HEK293 (cell line): Measurements from ENCODE around the gene CTSD.
"Not testable (repeated sequence)": the region's sequence is repeated elsewhere in the genome, so short reads cannot be mapped to it uniquely, and the experiment has no call there.

Source experiments
- CTCF ChIA-PET: fragments of 350-600 bp; formaldehyde crosslinking; extraction: SDS; loops from one replicate; lab custom pipeline; 2021; ENCODE audit warnings: antibody characterized with exemption; lab: Yijun Ruan, JAX
- POLR2A ChIA-PET: fragments of 300-600 bp; formaldehyde crosslinking; extraction: SDS; loops from one replicate; lab custom pipeline; 2020; ENCODE audit warnings: antibody characterized with exemption, inconsistent platforms; lab: Yijun Ruan, JAX
- H3K27ac ChIP-seq: fragments of 200-500 bp; sonication (Bioruptor generic); 2 replicates; pipeline ENCODE4 v1.5.1; 2014; ENCODE audit warnings: low read depth, low read length, control low read depth, inconsistent platforms; ENCODE audit errors: extremely low read depth
- H3K36me3 ChIP-seq, 2 experiments: fragments of 200-500 bp in 1 of 2; sonication (Bioruptor generic) in 1 of 2; 1 replicate in 1 of 2; 2 replicates in 1 of 2; pipeline ENCODE4 v1.5.1; 2014 to 2017; ENCODE audit warnings: inconsistent platforms in 2 of 2, low read length in 2 of 2; ENCODE audit not compliant: control insufficient read depth in 2 of 2, insufficient read depth in 1 of 2
- H3K4me1 ChIP-seq: fragments of 200-500 bp; sonication (Bioruptor generic); 2 replicates; pipeline ENCODE4 v1.5.1; 2014; ENCODE audit warnings: mild to moderate bottlenecking, low read length, inconsistent platforms; ENCODE audit not compliant: control insufficient read depth, insufficient read depth
- H3K4me3 ChIP-seq: 2 replicates; pipeline ENCODE4 v1.5.1; 2011; ENCODE audit warnings: low read depth, mild to moderate bottlenecking, control low read depth, low read length, moderate library complexity
- H3K9me3 ChIP-seq: fragments of 200-500 bp; sonication (Bioruptor generic); 2 replicates; pipeline ENCODE4 v1.5.1; 2014; ENCODE audit warnings: low read depth, low read length, inconsistent platforms; ENCODE audit not compliant: control insufficient read depth, insufficient read depth
- IKZF3 ChIP-seq: fragments of 450-650 bp; IDR thresholded peaks from 2 replicates; pipeline ENCODE4 v1.5.0; 2018; ENCODE audit warnings: missing biosample characterization, mild to moderate bottlenecking, missing genetic modification characterization, moderate library complexity
- KLF1 ChIP-seq: fragments of 450-650 bp; formaldehyde crosslinking; IDR thresholded peaks from 2 replicates; pipeline ENCODE4 v1.5.1; 2016; ENCODE audit warnings: missing biosample characterization, missing genetic modification characterization
- KLF8 ChIP-seq: fragments of 450-650 bp; formaldehyde crosslinking; IDR thresholded peaks from 2 replicates; pipeline ENCODE4 v1.5.1; 2016; ENCODE audit warnings: missing biosample characterization, missing genetic modification characterization
- TRIM28 ChIP-seq: IDR thresholded peaks from 2 replicates; pipeline ENCODE4 v1.6.1; 2011; ENCODE audit warnings: low read length, control low read depth, borderline replicate concordance
- ZBTB11 ChIP-seq: fragments of 450-650 bp; formaldehyde crosslinking; conservative IDR thresholded peaks from 2 replicates; pipeline ENCODE4 v1.5.1; 2016; ENCODE audit warnings: low read depth, missing biosample characterization, missing genetic modification characterization
- ZBTB7A ChIP-seq: fragments of 450-650 bp; formaldehyde crosslinking; IDR thresholded peaks from 2 replicates; pipeline ENCODE4 v1.5.1; 2016; ENCODE audit warnings: low read depth, missing biosample characterization, missing genetic modification characterization
- ZFP3 ChIP-seq: fragments of 450-650 bp; formaldehyde crosslinking; IDR thresholded peaks from 2 replicates; pipeline ENCODE4 v1.5.1; 2016; ENCODE audit warnings: low read depth, missing biosample characterization, missing genetic modification characterization
- ZNF335 ChIP-seq: fragments of 450-650 bp; formaldehyde crosslinking; conservative IDR thresholded peaks from 2 replicates; pipeline ENCODE4 v1.5.1; 2016; ENCODE audit warnings: missing biosample characterization, missing genetic modification characterization
- ZNF529 ChIP-seq: fragments of 450-650 bp; formaldehyde crosslinking; IDR thresholded peaks from 2 replicates; pipeline ENCODE4 v1.5.1; 2017; ENCODE audit warnings: missing genetic modification characterization, missing biosample characterization; ENCODE audit not compliant: insufficient replicate concordance
- ZNF560 ChIP-seq: fragments of 450-650 bp; formaldehyde crosslinking; IDR thresholded peaks from 2 replicates; pipeline ENCODE4 v1.5.1; 2017; ENCODE audit warnings: missing biosample characterization, missing genetic modification characterization, borderline replicate concordance
- ZNF76 ChIP-seq: fragments of 450-650 bp; formaldehyde crosslinking; IDR thresholded peaks from 2 replicates; pipeline ENCODE4; 2016; ENCODE audit warnings: low read depth, missing biosample characterization, missing genetic modification characterization, borderline replicate concordance
- TF ChIP-seq, protein P1 (sequence below): fragments of 450-650 bp; formaldehyde crosslinking; IDR thresholded peaks from 2 replicates; pipeline ENCODE4 v1.5.1; 2016; ENCODE audit warnings: missing biosample characterization, missing genetic modification characterization
- TF ChIP-seq, protein P2 (sequence below): fragments of 450-650 bp; formaldehyde crosslinking; IDR thresholded peaks from 2 replicates; pipeline ENCODE4; 2016; ENCODE audit warnings: missing biosample characterization, missing genetic modification characterization

CTSD gene

DNA sequence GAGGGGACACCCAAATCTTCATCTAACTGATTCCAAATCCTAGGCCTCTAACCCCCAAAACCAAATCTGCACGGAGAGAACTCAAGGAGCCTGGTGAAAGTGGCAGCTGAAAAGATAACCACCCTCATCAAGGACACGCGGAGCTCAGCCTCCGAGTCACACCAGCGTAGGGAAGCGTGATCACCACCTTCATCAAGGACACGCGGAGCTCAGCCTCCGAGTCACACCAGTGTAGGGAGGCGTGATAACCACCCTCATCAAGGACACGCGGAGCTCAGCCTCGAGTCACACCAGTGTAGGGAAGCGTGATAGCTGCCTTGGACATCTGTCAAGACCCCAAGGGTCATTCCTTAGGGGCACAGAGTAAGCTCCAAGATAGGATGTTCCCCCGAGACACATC lies 41.8 kb upstream of the CTSD start:
- Histone ChIP-seq H3K27ac (no peak overlapping the region), H3K4me1 (no peaks in the 10 kb centered on the region), H3K36me3 (no peaks in the 10 kb centered on the region), H3K9me3 (no peaks in the 10 kb centered on the region)
- no peak for TF ChIP-seq ZNF76 (tag by site-specific recombination)
- no peak for TF ChIP-seq ZBTB11
- no peak for TF ChIP-seq ZNF335 (tag by site-specific recombination)
- no peak for TF ChIP-seq ZBTB7A
- no peak for TF ChIP-seq ZNF560
- TF ChIP-seq, all 188 proteins: peak for 0
- H3K4me3 ChIP-seq: no peak overlapping the region
- ChIA-PET POLR2A (no interaction called here), CTCF (interaction anchor here (0.6 to 1.9 kb wide), 6 partner anchors 8 to 477 kb away, joined by 3 to 7 read pairs (median 5); partner anchors contain the start of gene SYT8)

- ChIA-PET CTCF (interaction anchor here (1.9 kb wide), 1 partner anchor 30 kb away, joined by 7 read pairs; the partner anchor contains the start of gene SYT8), POLR2A (interaction anchor here (0.6 kb wide), 1 partner anchor 11 kb away, joined by 3 read pairs; no protein-coding TSS in a partner anchor)
- TF ChIP-seq KLF1 (peak; percentile 88), KLF8 (tag by site-specific recombination) (peak; percentile 60; the same call in 1 of the 2 replicates)
These were observed 40.2 kb upstream of the CTSD start for GRCh38 chr11:1803835-1804519.

DNA sequence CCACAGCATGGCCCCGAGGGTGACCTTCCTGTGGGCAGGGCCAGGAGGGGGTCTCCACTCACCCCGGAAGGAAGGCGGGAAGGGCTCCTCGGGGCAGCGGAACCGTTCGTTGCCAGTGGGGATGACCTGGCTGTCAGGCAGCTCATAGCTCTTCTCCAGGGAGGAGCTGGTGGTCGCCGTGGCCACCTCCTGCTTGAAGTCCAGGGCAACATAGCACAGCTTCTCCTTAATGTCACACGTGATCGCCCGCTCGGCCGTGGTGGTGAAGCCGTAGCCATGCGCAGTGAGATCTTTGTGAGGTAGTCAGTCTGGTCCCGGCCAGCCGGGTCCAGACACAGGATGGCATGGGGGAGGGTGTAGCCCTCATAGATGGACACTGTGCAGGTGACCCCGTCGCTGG lies 39.5 kb upstream of the CTSD start:
- H3K4me3 ChIP-seq: no peak overlapping the region
- ChIA-PET POLR2A (no interaction called here), CTCF (no interaction called here)
- TF ChIP-seq, protein P1, sequence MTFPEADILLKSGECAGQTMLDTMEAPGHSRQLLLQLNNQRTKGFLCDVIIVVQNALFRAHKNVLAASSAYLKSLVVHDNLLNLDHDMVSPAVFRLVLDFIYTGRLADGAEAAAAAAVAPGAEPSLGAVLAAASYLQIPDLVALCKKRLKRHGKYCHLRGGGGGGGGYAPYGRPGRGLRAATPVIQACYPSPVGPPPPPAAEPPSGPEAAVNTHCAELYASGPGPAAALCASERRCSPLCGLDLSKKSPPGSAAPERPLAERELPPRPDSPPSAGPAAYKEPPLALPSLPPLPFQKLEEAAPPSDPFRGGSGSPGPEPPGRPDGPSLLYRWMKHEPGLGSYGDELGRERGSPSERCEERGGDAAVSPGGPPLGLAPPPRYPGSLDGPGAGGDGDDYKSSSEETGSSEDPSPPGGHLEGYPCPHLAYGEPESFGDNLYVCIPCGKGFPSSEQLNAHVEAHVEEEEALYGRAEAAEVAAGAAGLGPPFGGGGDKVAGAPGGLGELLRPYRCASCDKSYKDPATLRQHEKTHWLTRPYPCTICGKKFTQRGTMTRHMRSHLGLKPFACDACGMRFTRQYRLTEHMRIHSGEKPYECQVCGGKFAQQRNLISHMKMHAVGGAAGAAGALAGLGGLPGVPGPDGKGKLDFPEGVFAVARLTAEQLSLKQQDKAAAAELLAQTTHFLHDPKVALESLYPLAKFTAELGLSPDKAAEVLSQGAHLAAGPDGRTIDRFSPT: no peak
- no peaks in the 10 kb centered on the region for H3K4me1 ChIP-seq
- no peaks in the 10 kb centered on the region for H3K9me3 ChIP-seq
- H3K36me3 ChIP-seq: no peaks in the 10 kb centered on the region
- H3K27ac ChIP-seq: no peak overlapping the region

More at GRCh38 chr11:1803835-1804519, 40.2 kb upstream of the CTSD start:
- not testable (repeated sequence) for H3K9me3 ChIP-seq, H3K36me3 ChIP-seq, H3K27ac ChIP-seq, H3K4me1 ChIP-seq, H3K4me3 ChIP-seq

DNA sequence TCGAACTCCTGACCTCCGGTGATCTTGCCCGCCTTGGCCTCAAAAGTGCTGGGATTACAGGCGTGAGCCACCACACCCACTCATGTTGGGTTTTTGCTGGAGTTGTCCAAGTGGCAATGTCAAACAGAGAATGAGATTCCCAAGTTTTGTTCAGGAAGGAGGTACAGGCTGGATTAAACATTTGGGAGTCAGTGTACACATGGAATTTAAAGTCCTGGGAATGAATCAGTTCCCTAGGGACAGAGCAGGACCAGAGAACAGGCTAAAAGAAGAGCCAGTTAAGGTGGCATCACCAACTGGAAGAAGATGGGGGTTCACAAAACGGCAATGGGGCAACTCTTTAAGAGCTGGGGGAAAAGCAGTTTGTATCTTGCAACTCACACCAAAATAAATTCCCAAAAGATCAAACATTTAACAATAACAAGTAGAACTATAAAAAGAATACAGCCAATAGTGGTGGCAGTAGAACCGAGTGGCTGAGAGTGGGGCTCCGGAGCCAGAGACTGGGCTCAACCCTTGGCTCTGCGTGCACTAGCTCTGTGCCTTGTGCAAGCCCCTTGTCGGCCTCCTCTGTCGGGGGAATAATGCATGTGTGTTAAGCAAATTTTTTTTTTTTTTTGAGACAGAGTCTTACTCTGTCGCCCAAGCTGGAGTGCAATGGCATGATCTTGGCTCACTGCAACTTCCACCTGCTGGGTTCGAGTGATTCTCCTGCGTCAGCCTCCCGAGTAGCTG lies 33.8 kb upstream of the CTSD start:
- Histone ChIP-seq H3K9me3 (no peaks in the 10 kb centered on the region), H3K36me3 (no peaks in the 10 kb centered on the region), H3K27ac (no peak overlapping the region), H3K4me3 (no peak overlapping the region), H3K4me1 (no peaks in the 10 kb centered on the region)
- ChIA-PET POLR2A (no interaction called here), CTCF (interaction anchor here (1.2 kb wide), 1 partner anchor 8 kb away, joined by 5 read pairs; no protein-coding TSS in a partner anchor)
- TF ChIP-seq ZNF529 (tag by site-specific recombination): no peak
- TF ChIP-seq ZFP3 (tag by site-specific recombination): no peak
- TF ChIP-seq IKZF3 (tag by site-specific recombination): no peak
- no peak for TF ChIP-seq TRIM28
- TF ChIP-seq, protein P2, sequence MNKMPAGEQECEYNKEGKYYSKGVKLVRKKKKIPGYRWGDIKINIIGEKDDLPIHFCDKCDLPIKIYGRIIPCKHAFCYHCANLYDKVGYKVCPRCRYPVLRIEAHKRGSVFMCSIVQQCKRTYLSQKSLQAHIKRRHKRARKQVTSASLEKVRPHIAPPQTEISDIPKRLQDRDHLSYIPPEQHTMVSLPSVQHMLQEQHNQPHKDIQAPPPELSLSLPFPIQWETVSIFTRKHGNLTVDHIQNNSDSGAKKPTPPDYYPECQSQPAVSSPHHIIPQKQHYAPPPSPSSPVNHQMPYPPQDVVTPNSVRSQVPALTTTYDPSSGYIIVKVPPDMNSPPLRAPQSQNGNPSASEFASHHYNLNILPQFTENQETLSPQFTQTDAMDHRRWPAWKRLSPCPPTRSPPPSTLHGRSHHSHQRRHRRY (tag by site-specific recombination): no peak
